HG03159 (cell line): ENCODE measurements around the gene STEAP1.

Source experiments
- ATAC-seq: cut with Tn5 transposase; IDR thresholded peaks from one replicate; pipeline ENCODE4 v1.9.1; 2021; ENCODE audit warnings: mild to moderate bottlenecking, moderate library complexity; ENCODE audit not compliant: unreplicated experiment

STEAP1 gene

GRCh38 chr7:90211391-90212148 lies 57.3 kb downstream of the STEAP1 start, which contains the start of gene STEAP2:
STEAP2 (plus strand) TSS chr7:90211740; CDS start chr7:90225083, 13,343 bp downstream.
- ATAC-seq = peak; percentile 95

DNA sequence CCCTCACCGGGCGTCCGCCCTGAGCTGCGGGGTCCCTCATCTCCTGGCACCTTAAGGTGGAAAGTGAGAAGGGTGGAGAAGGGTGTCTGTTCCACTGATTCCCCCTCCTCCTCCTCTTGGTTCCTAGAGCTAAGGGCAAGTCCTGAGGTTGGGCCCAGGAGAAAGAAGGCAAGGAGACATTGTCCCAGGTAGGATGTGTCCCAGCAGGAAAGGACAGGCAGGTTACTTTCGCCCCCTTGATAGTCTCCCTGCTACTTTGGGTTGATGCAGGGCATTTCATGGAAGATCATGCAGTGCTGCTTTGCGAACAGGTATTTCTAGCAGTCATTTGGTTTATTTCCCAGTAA lies 57.9 kb downstream of the STEAP1 start:
- ATAC-seq = no peak

- ATAC-seq = no peak
Measured at GRCh38 chr7:90213521-90213920, 59.3 kb downstream of the STEAP1 start.
